ENCODE results near the gene RNF2. TPM values are rescaled to one million over a fixed set of nuclear protein-coding genes. Genes with fewer than 3 reads are reported as not detected.

Gene RNF2
- total RNA-seq, 5 donors from 2014 or later (not counting 1 experiment from before 2014, with no cell fraction given): 17.0 to 24.0 (median 21.0) TPM

GRCh38 chr1:185144233-185144632 is 98.9 kb downstream of the RNF2 start:
- Histone ChIP-seq H3K4me1 (ENCODE audit: control insufficient read depth in 1 of 2, extremely low read depth in 1 of 2, insufficient read depth in 2 of 2, low read length in 2 of 2) (no peaks in the 10 kb centered on the region), H3K4me3 (ENCODE audit: control insufficient read depth in 1 of 2, extremely low read depth in 1 of 2, low read length in 1 of 2) (no peak overlapping the region), H3K36me3 (ENCODE audit: control insufficient read depth in 2 of 2, extremely low read depth in 1 of 2, insufficient read depth in 1 of 2, low read length in 1 of 2) (peaks cover 3 to 45% of the 10 kb centered on the region in 2 donors), H3K27me3 (replicated peaks in 1 of 2; ENCODE audit: control insufficient read depth in 2 of 2, extremely low read depth in 1 of 2, insufficient read depth in 2 of 2, low read length in 1 of 2) (no peaks in the 10 kb centered on the region), H3K27ac (ENCODE audit: low read length) (no peak overlapping the region), H3K9me3 (no peaks in the 10 kb centered on the region)
- Mint-ChIP-seq H3K9me3 (no peaks in the 10 kb centered on the region), H3K4me1 (peaks cover 0 to 15% (median 5%) of the 10 kb centered on the region in 3 donors), H3K36me3 (peaks cover 47% of the 10 kb centered on the region), H3K4me3 (no peak overlapping the region), H3K27ac (no peak overlapping the region), H3K27me3 (no peaks in the 10 kb centered on the region)
- no peak for ATAC-seq (replicated peaks in 1 of 4)
- ChIA-PET CTCF (no interaction called here), POLR2A (interaction anchor here in 1 of 2 donors (0.5 kb wide), 1 partner anchor 1231 kb away, joined by 3 read pairs; the partner anchor contains the start of gene TPR)
- DNase-seq: no peak

GRCh38 chr1:185151215-185151614 is 105.9 kb downstream of the RNF2 start:
- no peak overlapping the region for H3K4me3 Mint-ChIP-seq
- peaks cover 3 to 27% of the 10 kb centered on the region in 2 donors for H3K36me3 ChIP-seq (ENCODE audit: control insufficient read depth in 2 of 2, extremely low read depth in 1 of 2, insufficient read depth in 1 of 2, low read length in 1 of 2)
- no CpG with 5 or more reads among the region's 5 CpGs for WGBS (ENCODE audit: insufficient coverage)
- H3K27ac Mint-ChIP-seq: no peak overlapping the region
- no peak overlapping the region for H3K27ac ChIP-seq (ENCODE audit: low read length)
- no peaks in the 10 kb centered on the region for H3K9me3 Mint-ChIP-seq
- no peaks in the 10 kb centered on the region for H3K9me3 ChIP-seq
- POLR2A ChIA-PET: no interaction called here
- H3K27me3 ChIP-seq (replicated peaks in 1 of 2; ENCODE audit: control insufficient read depth in 2 of 2, extremely low read depth in 1 of 2, insufficient read depth in 2 of 2, low read length in 1 of 2): no peaks in the 10 kb centered on the region
- CTCF ChIA-PET: interaction anchor here in 1 of 2 donors (0.6 kb wide), 1 partner anchor 13 kb away, joined by 3 read pairs; no protein-coding TSS in a partner anchor
- no peaks in the 10 kb centered on the region for H3K27me3 Mint-ChIP-seq
- peaks cover 36 to 42% (median 41%) of the 10 kb centered on the region in 3 donors for H3K4me1 Mint-ChIP-seq
- peaks cover 40% of the 10 kb centered on the region for H3K36me3 Mint-ChIP-seq
- peaks cover 6 to 18% of the 10 kb centered on the region in 2 experiments for H3K4me1 ChIP-seq (ENCODE audit: control insufficient read depth in 1 of 2, extremely low read depth in 1 of 2, insufficient read depth in 2 of 2, low read length in 2 of 2)
- no peak overlapping the region for H3K4me3 ChIP-seq (ENCODE audit: control insufficient read depth in 1 of 2, extremely low read depth in 1 of 2, low read length in 1 of 2)
- no peak for DNase-seq
- ATAC-seq (replicated peaks in 1 of 4): no peak

Other genes with a start within 250 kb of the RNF2 start
- gene NIBAN1, start 71.0 kb upstream of the RNF2 start, total RNA-seq: 10 to 100 TPM; 19.9 to 53.6 (median 46.0) TPM
- gene TRMT1L, start 111.4 kb downstream of the RNF2 start, total RNA-seq: 10 to 100 TPM in 4 of 5 donors, 1 to 10 TPM in 1; 6.2 to 23.4 (median 22.1) TPM
- 1 to 10 TPM; 6.4 to 9.8 (median 8.5) TPM for gene SWT1, start 111.6 kb downstream of the RNF2 start, total RNA-seq